GM12878 (cell line): ENCODE results near the gene UBC. TPM values are rescaled to one million over a fixed set of nuclear protein-coding genes. Genes with fewer than 3 reads are reported as not detected.
A peak's percentile ranks its signal among the peaks of the same experiment; 100 is the strongest.

Experiments
- ATF7 ChIP-seq: fragments of 450-650 bp; IDR thresholded peaks from 2 replicates; pipeline ENCODE4 v1.6.1; 2016; ENCODE audit warnings: low read depth, mild to moderate bottlenecking
- BHLHE40 ChIP-seq, 2 experiments: fragments of 450-650 bp in 1 of 2; IDR thresholded peaks; 2 replicates each; pipeline ENCODE4 v1.6.1; 2011 to 2017; ENCODE audit warnings: low read depth in 2 of 2, borderline replicate concordance in 1 of 2, improper control_type of control experiment in 1 of 2, low read length in 1 of 2, mild to moderate bottlenecking in 1 of 2
- FOS ChIP-seq: IDR thresholded peaks from 3 replicates; pipeline ENCODE4 v1.6.1; 2011; ENCODE audit warnings: borderline replicate concordance; ENCODE audit not compliant: insufficient read length; ENCODE audit errors: extremely low read depth
- MTA3 ChIP-seq: IDR thresholded peaks from 2 replicates; pipeline ENCODE4 v1.6.1; 2012; ENCODE audit warnings: low read length, inconsistent platforms, borderline replicate concordance
- NFIC ChIP-seq: IDR thresholded peaks from 2 replicates; pipeline ENCODE4 v1.6.1; 2012; ENCODE audit warnings: low read depth, mild to moderate bottlenecking, inconsistent platforms, low read length, moderate library complexity
- NFYA ChIP-seq: IDR thresholded peaks from 2 replicates; pipeline ENCODE4 v1.6.1; 2011; ENCODE audit warnings: low read depth, mild to moderate bottlenecking, low read length, improper control_type of control experiment, borderline replicate concordance
- NKRF ChIP-seq: fragments of 450-650 bp; conservative IDR thresholded peaks from 2 replicates; pipeline ENCODE4 v1.6.1; 2017; ENCODE audit warnings: mild to moderate bottlenecking, moderate library complexity
- NR2C2 ChIP-seq: IDR thresholded peaks from 2 replicates; pipeline ENCODE4 v1.6.1; 2011; ENCODE audit warnings: borderline replicate concordance, low read depth; ENCODE audit not compliant: control insufficient read depth, insufficient read length
- PAX8 ChIP-seq: fragments of 450-650 bp; IDR thresholded peaks from 2 replicates; pipeline ENCODE4 v1.6.1; 2017; ENCODE audit warnings: mild to moderate bottlenecking, moderate library complexity
- PRDM15 ChIP-seq: fragments of 450-650 bp; formaldehyde crosslinking; IDR thresholded peaks from 2 replicates; pipeline ENCODE4 v1.4.0; 2020; ENCODE audit warnings: mild to moderate bottlenecking, moderate library complexity
- RAD51 ChIP-seq: fragments of 450-650 bp; IDR thresholded peaks from 2 replicates; pipeline ENCODE4 v1.6.1; 2016; ENCODE audit warnings: moderate library complexity, mild to moderate bottlenecking, inconsistent platforms
- SPI1 ChIP-seq: IDR thresholded peaks from 2 replicates; pipeline ENCODE4 v1.6.1; 2011; ENCODE audit warnings: low read depth, mild to moderate bottlenecking, low read length, moderate library complexity, borderline replicate concordance; ENCODE audit not compliant: insufficient read depth
- STAT3 ChIP-seq: IDR thresholded peaks from 2 replicates; pipeline ENCODE4 v1.6.1; 2011; ENCODE audit warnings: low read depth, low read length, improper control_type of control experiment
- TBL1XR1 ChIP-seq: IDR thresholded peaks from 2 replicates; pipeline ENCODE4 v1.6.1; 2012; ENCODE audit warnings: low read depth, low read length, improper control_type of control experiment
- ZBTB33 ChIP-seq: fragments of 450-650 bp; IDR thresholded peaks from 2 replicates; pipeline ENCODE4 v1.6.1; 2017; ENCODE audit warnings: mild to moderate bottlenecking
- ZNF217 ChIP-seq: fragments of 450-650 bp; IDR thresholded peaks from 2 replicates; pipeline ENCODE4 v1.6.1; 2017; ENCODE audit warnings: antibody characterized with exemption, mild to moderate bottlenecking
- ZNF384 ChIP-seq: IDR thresholded peaks from 2 replicates; pipeline ENCODE4 v1.6.1; 2012; ENCODE audit warnings: low read depth, mild to moderate bottlenecking, low read length, improper control_type of control experiment, borderline replicate concordance
- ZNF687 ChIP-seq: fragments of 450-650 bp; IDR thresholded peaks from 2 replicates; pipeline ENCODE4 v1.6.1; 2017; ENCODE audit warnings: mild to moderate bottlenecking, moderate library complexity
- polyA plus RNA-seq, 11 experiments: library from polyadenylated mRNA; depleted of rRNA in 4 of 11; unstranded in 6 of 11; stranded (reverse) in 5 of 11; fragments of >200 nt; fragmentation: Nextera tagmentation in 4 of 11; fragmentation: Illumina TruSeq in 1 of 11; extraction: Ambion mirVana in 4 of 11; extraction: Trizol in 1 of 11; gene quantifications; 1 replicate in 1 of 11; 2 replicates in 10 of 11; pipeline versions ENCODE4 v1.2.1 to v1.2.3, GENCODE V29; 2011 to 2016; ENCODE audit warnings: inconsistent platforms in 2 of 11, missing spikeins in 2 of 11, low read depth in 1 of 11
- total RNA-seq, 4 experiments: library from RNA; depleted of rRNA in 3 of 4; stranded (reverse); fragments of >200 nt in 3 of 4; fragmentation: Illumina TruSeq in 1 of 4; extraction: Trizol in 1 of 4; gene quantifications; 2 replicates each; pipeline versions ENCODE4 v1.2.1 to v1.2.3, GENCODE V29; 2013 to 2021

Gene UBC
- total and polyA plus RNA-seq, 10 of the 15 experiments (the other 5 are each of a cell fraction or from before 2014, with no cell fraction given) = 653 to 1,666 (median 874) TPM

GRCh38 chr12:124893792-124894516, 20.5 kb downstream of the UBC start (continued):
- TF ChIP-seq ZNF687 (no peak), NR2C2 (no peak), BHLHE40 (IDR thresholded peaks at IDR 0.05; ENCODE audit: borderline replicate concordance in 1 of 2, low read depth in 2 of 2, low read length in 1 of 2) (no peak), NFYA (no peak), MTA3 (no peak), PRDM15 (CRISPR knock-in tag) (no peak), SPI1 (no peak), FOS (no peak), ZBTB33 (no peak), NFIC (no peak), ATF7 (peak; percentile 71), ZNF384 (peak; percentile 38; the same call in 1 of the 2 replicates), PAX8 (no peak), ZNF217 (no peak), TBL1XR1 (no peak), RAD51 (no peak), STAT3 (no peak), NKRF (no peak)
